Calu3 (cell line): ENCODE data around the gene AEBP1. TPM values are rescaled to one million over a fixed set of nuclear protein-coding genes. Genes with fewer than 3 reads are reported as not detected.
A peak's percentile ranks its signal among the peaks of the same experiment; 100 is the strongest.

Source experiments
- BruUV-seq: library from RNA; stranded (reverse); fragments of 400-500 nt; replicated peaks from 2 replicates; lab custom pipeline; 2021; lab: Mats Ljungman, UMichigan
- CTCF ChIA-PET: fragments of 300-600 bp; sonication (Branson Sonifier 250); formaldehyde crosslinking; loops from one replicate; lab custom pipeline; 2022; ENCODE audit warnings: antibody characterized with exemption; lab: Charles Lee
- DNase-seq: peaks from one replicate; pipeline ENCODE4 v3.0.0; 2022
- H3K27ac Mint-ChIP-seq: one replicate; pipeline ENCODE4 v1.8.0; 2022; ENCODE audit warnings: mixed read lengths; ENCODE audit not compliant: unreplicated experiment
- H3K27me3 Mint-ChIP-seq: one replicate; pipeline ENCODE4 v1.8.0; 2022; ENCODE audit warnings: mixed read lengths; ENCODE audit not compliant: unreplicated experiment
- H3K36me3 Mint-ChIP-seq: one replicate; pipeline ENCODE4 v1.8.0; 2022; ENCODE audit warnings: mild to moderate bottlenecking, moderate library complexity, mixed read lengths; ENCODE audit not compliant: insufficient read depth, unreplicated experiment
- H3K4me1 Mint-ChIP-seq: one replicate; pipeline ENCODE4 v1.8.0; 2022; ENCODE audit warnings: mild to moderate bottlenecking, low read depth, mixed read lengths; ENCODE audit not compliant: unreplicated experiment
- H3K4me3 Mint-ChIP-seq: one replicate; pipeline ENCODE4 v1.8.0; 2022; ENCODE audit warnings: mild to moderate bottlenecking, low read depth, moderate library complexity, mixed read lengths; ENCODE audit not compliant: unreplicated experiment
- H3K9me3 Mint-ChIP-seq: one replicate; pipeline ENCODE4 v1.8.0; 2022; ENCODE audit warnings: low read depth, mixed read lengths; ENCODE audit not compliant: unreplicated experiment
- CTCF ChIP-seq: fragments of 200-600 bp; IDR thresholded peaks from one replicate; pipeline ENCODE4 v1.8.0; 2022; ENCODE audit warnings: antibody characterized with exemption; ENCODE audit not compliant: unreplicated experiment
- intact Hi-C: fragments of 100-400 bp; cut with micrococcal nuclease; formaldehyde crosslinking; loops from one replicate; pipeline ENCODE4 v1.10.0; 2022; ENCODE audit not compliant: unreplicated experiment
- total RNA-seq: library from RNA; stranded (reverse); gene quantifications from 2 replicates; pipeline ENCODE4 v1.2.3, GENCODE V29; 2022

AEBP1 gene
- total RNA-seq, 1 experiment from 2014 or later, result not detected

- CTCF ChIA-PET, result no interaction called here
- no peaks in the 10 kb centered on the region for H3K9me3 Mint-ChIP-seq
- peaks cover 6% of the 10 kb centered on the region for H3K4me1 Mint-ChIP-seq
- H3K27ac Mint-ChIP-seq, result no peak overlapping the region
- TF ChIP-seq CTCF, result no peak
- intact Hi-C loops, result no loop called here
- peaks cover 74% of the 10 kb centered on the region for H3K27me3 Mint-ChIP-seq
- H3K36me3 Mint-ChIP-seq, result peaks cover 26% of the 10 kb centered on the region
- BruUV-seq, result no TSS peak
- H3K4me3 Mint-ChIP-seq, result no peak overlapping the region
- no peak for DNase-seq
Measured at GRCh38 chr7:44108768-44109750, 4.9 kb downstream of the AEBP1 start.

DNA sequence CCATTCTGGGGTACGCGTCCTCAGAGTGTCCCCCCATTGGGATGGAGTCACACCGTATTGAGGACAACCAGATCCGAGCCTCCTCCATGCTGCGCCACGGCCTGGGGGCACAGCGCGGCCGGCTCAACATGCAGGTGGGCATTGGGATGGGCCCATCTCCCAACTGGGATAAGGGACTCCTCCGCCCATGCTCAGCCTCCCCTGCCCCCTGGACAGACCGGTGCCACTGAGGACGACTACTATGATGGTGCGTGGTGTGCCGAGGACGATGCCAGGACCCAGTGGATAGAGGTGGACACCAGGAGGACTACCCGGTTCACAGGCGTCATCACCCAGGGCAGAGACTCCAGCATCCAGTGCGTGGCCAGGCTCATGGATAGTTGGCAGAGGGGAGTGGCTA lies 5.8 kb downstream of the AEBP1 start:
- BruUV-seq, result no TSS peak
- Mint-ChIP-seq H3K36me3 (peaks cover 32% of the 10 kb centered on the region), H3K4me1 (peaks cover 6% of the 10 kb centered on the region), H3K27me3 (peaks cover 69% of the 10 kb centered on the region), H3K4me3 (no peak overlapping the region), H3K27ac (no peak overlapping the region), H3K9me3 (no peaks in the 10 kb centered on the region)
- CTCF ChIA-PET, result no interaction called here
- no peak for TF ChIP-seq CTCF
- no peak for DNase-seq
- intact Hi-C loops, result no loop called here

DNA sequence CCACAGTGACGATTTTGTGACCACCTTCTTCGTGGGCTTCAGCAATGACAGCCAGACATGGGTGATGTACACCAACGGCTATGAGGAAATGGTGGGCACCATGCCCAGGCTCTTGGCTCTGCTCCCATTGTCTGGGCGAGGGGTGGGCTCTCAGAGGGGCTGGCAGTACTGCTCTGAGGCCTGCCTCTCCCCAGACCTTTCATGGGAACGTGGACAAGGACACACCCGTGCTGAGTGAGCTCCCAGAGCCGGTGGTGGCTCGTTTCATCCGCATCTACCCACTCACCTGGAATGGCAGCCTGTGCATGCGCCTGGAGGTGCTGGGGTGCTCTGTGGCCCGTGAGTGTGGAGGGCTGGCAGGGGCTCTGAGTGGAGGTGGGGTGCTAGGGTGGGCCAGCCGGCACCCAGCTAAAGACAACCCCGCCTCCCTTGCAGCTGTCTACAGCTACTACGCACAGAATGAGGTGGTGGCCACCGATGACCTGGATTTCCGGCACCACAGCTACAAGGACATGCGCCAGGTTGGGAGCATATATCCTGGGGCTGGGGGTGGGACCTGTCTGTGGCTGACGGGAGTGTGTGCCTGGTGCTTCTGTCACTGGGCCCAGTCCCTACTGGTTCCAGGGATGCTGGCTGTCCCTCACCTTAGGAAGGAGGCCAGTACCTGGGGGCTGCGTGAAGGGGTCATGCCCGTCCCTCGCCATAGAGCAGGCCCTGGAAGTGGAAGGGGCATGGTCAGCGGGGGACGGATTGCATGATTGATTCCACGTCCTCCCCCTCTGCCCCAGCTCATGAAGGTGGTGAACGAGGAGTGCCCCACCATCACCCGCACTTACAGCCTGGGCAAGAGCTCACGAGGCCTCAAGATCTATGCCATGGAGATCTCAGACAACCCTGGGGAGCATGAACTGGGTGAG lies 6.8 kb downstream of the AEBP1 start:
- no peak for DNase-seq
- Mint-ChIP-seq H3K27me3 (peaks cover 60% of the 10 kb centered on the region), H3K36me3 (peaks cover 34% of the 10 kb centered on the region), H3K9me3 (no peaks in the 10 kb centered on the region), H3K27ac (no peak overlapping the region), H3K4me1 (no peaks in the 10 kb centered on the region), H3K4me3 (no peak overlapping the region)
- intact Hi-C loops, result no loop called here
- BruUV-seq, result no TSS peak
- CTCF ChIA-PET, result interaction anchor here (0.9 kb wide), 1 partner anchor 12 kb away, joined by 3 read pairs; no protein-coding TSS in a partner anchor
- no peak for TF ChIP-seq CTCF

DNA sequence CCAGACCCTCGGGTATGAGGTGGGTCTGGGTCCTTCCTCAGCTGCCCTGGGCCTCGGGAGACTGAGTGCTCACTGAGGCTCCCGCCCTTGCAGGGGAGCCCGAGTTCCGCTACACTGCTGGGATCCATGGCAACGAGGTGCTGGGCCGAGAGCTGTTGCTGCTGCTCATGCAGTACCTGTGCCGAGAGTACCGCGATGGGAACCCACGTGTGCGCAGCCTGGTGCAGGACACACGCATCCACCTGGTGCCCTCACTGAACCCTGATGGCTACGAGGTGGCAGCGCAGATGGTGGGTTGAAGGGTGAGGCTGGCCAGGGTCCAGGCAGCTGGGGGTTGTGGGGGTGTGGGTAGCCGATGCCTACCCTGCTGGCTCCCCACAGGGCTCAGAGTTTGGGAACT lies 7.6 kb downstream of the AEBP1 start:
- BruUV-seq, result no TSS peak
- no peak for DNase-seq
- CTCF ChIA-PET, result interaction anchor here (1.5 kb wide), 1 partner anchor 39 kb away, joined by 4 read pairs; no protein-coding TSS in a partner anchor
- Mint-ChIP-seq H3K4me1 (no peaks in the 10 kb centered on the region), H3K9me3 (no peaks in the 10 kb centered on the region), H3K4me3 (peak overlapping the region; percentile 65), H3K27ac (no peak overlapping the region), H3K36me3 (peaks cover 42% of the 10 kb centered on the region), H3K27me3 (peaks cover 52% of the 10 kb centered on the region)
- TF ChIP-seq CTCF, result no peak
- intact Hi-C loops, result no loop called here
